ENCODE measurements around the gene RIOX2. TPM values are rescaled to one million over a fixed set of nuclear protein-coding genes. Genes with fewer than 3 reads are reported as not detected.

Gene RIOX2
- total and polyA plus RNA-seq, 2 of the 13 experiments (the other 11 are each of a cell fraction or from before 2014, with no cell fraction given), result 19.9 to 43.3 TPM

DNA sequence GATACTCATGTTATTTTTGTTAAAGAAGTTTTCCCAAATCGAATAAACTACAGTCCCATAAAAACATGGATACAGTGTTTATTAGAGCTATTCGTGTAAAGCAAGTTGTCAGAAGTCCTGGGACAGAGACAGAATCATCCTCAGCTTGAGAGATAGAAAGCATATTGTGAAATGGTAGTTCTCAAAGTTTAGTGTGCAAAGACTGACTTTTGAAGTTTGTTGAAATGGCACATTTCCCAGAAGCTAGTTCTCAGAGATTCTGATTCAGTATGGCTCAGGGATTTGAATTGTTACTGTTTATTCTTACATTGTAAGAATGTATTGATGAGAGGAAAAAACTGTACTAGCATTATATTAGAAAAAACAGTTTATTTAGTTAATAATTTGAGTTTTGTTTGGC is 40.7 kb upstream of the RIOX2 start (continued):
- TF ChIP-seq, protein P1, sequence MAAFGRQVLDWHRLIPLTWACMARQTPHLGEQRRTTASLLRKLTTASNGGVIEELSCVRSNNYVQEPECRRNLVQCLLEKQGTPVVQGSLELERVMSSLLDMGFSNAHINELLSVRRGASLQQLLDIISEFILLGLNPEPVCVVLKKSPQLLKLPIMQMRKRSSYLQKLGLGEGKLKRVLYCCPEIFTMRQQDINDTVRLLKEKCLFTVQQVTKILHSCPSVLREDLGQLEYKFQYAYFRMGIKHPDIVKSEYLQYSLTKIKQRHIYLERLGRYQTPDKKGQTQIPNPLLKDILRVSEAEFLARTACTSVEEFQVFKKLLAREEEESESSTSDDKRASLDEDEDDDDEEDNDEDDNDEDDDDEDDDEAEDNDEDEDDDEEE (CRISPR knock-in tag; IDR thresholded peaks at IDR 0.05), result no peak
- TF ChIP-seq RCOR2 (CRISPR knock-in tag; IDR thresholded peaks at IDR 0.05), result 0 out of 2 replicates have a peak, but pooled peaks have one; percentile 38
- no peak for TF ChIP-seq ZNF781 (CRISPR knock-in tag; IDR thresholded peaks at IDR 0.05; ENCODE audit: borderline replicate concordance, not compliant biosample characterization)
- no peak for TF ChIP-seq POLR2G (IDR thresholded peaks at IDR 0.05; ENCODE audit: low read depth, low read length)
- no peak for TF ChIP-seq ZSCAN29 (CRISPR knock-in tag; conservative IDR thresholded peaks at IDR 0.05)
- peak in 1 of 2 experiments; percentile 46; a peak in 2 of 4 replicates for TF ChIP-seq EP300 (IDR thresholded peaks at IDR 0.05; ENCODE audit: low read depth in 2 of 2, low read length in 2 of 2)
- TF ChIP-seq EP300 (CRISPR knock-in tag; IDR thresholded peaks at IDR 0.05; ENCODE audit: borderline replicate concordance), result no peak
- TF ChIP-seq, protein P2, sequence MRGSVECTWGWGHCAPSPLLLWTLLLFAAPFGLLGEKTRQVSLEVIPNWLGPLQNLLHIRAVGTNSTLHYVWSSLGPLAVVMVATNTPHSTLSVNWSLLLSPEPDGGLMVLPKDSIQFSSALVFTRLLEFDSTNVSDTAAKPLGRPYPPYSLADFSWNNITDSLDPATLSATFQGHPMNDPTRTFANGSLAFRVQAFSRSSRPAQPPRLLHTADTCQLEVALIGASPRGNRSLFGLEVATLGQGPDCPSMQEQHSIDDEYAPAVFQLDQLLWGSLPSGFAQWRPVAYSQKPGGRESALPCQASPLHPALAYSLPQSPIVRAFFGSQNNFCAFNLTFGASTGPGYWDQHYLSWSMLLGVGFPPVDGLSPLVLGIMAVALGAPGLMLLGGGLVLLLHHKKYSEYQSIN (CRISPR knock-in tag; IDR thresholded peaks at IDR 0.05; ENCODE audit: borderline replicate concordance), result no peak
- TF ChIP-seq TCF7 (IDR thresholded peaks at IDR 0.05; ENCODE audit: low read depth), result peak; percentile 16; the same call in 1 of the 2 replicates
- no peak for TF ChIP-seq ZNF292 (CRISPR knock-in tag; IDR thresholded peaks at IDR 0.05; ENCODE audit: borderline replicate concordance, low read depth)
- peak; percentile 55 for TF ChIP-seq HNF4A (CRISPR knock-in tag; IDR thresholded peaks at IDR 0.05)
- TF ChIP-seq CEBPB (IDR thresholded peaks at IDR 0.05; ENCODE audit: borderline replicate concordance, low read depth, low read length), result peak; percentile 74; the same call in 1 of the 2 replicates
- no peak for TF ChIP-seq NR2F2 (IDR thresholded peaks at IDR 0.05; ENCODE audit: borderline replicate concordance, low read depth)
- TF ChIP-seq, protein P3, sequence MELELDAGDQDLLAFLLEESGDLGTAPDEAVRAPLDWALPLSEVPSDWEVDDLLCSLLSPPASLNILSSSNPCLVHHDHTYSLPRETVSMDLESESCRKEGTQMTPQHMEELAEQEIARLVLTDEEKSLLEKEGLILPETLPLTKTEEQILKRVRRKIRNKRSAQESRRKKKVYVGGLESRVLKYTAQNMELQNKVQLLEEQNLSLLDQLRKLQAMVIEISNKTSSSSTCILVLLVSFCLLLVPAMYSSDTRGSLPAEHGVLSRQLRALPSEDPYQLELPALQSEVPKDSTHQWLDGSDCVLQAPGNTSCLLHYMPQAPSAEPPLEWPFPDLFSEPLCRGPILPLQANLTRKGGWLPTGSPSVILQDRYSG (CRISPR knock-in tag; IDR thresholded peaks at IDR 0.05), result no peak
- TF ChIP-seq ZNF207 (IDR thresholded peaks at IDR 0.05; ENCODE audit: borderline replicate concordance), result no peak
- TF ChIP-seq SOX13 (IDR thresholded peaks at IDR 0.05), result no peak
- TF ChIP-seq SOX13 (CRISPR knock-in tag; conservative IDR thresholded peaks at IDR 0.05 in 1 of 2, IDR thresholded peaks at IDR 0.05 in 1 of 2), result peak in 1 of 2 experiments; percentile 68; a peak in 1 of 4 replicates
- TF ChIP-seq, protein P4, sequence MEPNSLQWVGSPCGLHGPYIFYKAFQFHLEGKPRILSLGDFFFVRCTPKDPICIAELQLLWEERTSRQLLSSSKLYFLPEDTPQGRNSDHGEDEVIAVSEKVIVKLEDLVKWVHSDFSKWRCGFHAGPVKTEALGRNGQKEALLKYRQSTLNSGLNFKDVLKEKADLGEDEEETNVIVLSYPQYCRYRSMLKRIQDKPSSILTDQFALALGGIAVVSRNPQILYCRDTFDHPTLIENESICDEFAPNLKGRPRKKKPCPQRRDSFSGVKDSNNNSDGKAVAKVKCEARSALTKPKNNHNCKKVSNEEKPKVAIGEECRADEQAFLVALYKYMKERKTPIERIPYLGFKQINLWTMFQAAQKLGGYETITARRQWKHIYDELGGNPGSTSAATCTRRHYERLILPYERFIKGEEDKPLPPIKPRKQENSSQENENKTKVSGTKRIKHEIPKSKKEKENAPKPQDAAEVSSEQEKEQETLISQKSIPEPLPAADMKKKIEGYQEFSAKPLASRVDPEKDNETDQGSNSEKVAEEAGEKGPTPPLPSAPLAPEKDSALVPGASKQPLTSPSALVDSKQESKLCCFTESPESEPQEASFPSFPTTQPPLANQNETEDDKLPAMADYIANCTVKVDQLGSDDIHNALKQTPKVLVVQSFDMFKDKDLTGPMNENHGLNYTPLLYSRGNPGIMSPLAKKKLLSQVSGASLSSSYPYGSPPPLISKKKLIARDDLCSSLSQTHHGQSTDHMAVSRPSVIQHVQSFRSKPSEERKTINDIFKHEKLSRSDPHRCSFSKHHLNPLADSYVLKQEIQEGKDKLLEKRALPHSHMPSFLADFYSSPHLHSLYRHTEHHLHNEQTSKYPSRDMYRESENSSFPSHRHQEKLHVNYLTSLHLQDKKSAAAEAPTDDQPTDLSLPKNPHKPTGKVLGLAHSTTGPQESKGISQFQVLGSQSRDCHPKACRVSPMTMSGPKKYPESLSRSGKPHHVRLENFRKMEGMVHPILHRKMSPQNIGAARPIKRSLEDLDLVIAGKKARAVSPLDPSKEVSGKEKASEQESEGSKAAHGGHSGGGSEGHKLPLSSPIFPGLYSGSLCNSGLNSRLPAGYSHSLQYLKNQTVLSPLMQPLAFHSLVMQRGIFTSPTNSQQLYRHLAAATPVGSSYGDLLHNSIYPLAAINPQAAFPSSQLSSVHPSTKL (CRISPR knock-in tag; IDR thresholded peaks at IDR 0.05), result peak; percentile 58; the same call in 1 of the 2 replicates
- peak; percentile 86 for TF ChIP-seq BCL6 (CRISPR knock-in tag; IDR thresholded peaks at IDR 0.05)
- no peak for TF ChIP-seq SSRP1 (CRISPR knock-in tag; IDR thresholded peaks at IDR 0.05)
- peak; percentile 49; the same call in 1 of the 2 replicates for TF ChIP-seq SOX5 (CRISPR knock-in tag; IDR thresholded peaks at IDR 0.05; ENCODE audit: borderline replicate concordance)
- no peak for TF ChIP-seq LCORL (IDR thresholded peaks at IDR 0.05)
- TF ChIP-seq LCORL (CRISPR knock-in tag; IDR thresholded peaks at IDR 0.05), result 0 out of 2 replicates have a peak, but pooled peaks have one; percentile 18
- TF ChIP-seq HMG20A (CRISPR knock-in tag; IDR thresholded peaks at IDR 0.05; ENCODE audit: borderline replicate concordance), result peak; percentile 71; the same call in 1 of the 2 replicates

All from HepG2 (cell line).